DMS153 (cell line): ENCODE measurements around the gene TRIB2.

ENCODE experiments used
- DNase-seq: peaks from one replicate; lab custom pipeline; 2025; lab: John Stamatoyannopoulos, UW

Gene TRIB2

GRCh38 chr2:12742891-12743290 is 26.2 kb downstream of the TRIB2 start:
- DNase-seq: no peak

- DNase-seq: no peak
Observed at GRCh38 chr2:12750166-12750905, 33.6 kb downstream of the TRIB2 start.

GRCh38 chr2:12754643-12755042 is 37.9 kb downstream of the TRIB2 start:
- no peak for DNase-seq

- DNase-seq: no peak
Observed at GRCh38 chr2:12755384-12755783, 38.6 kb downstream of the TRIB2 start.

- DNase-seq: no peak
Observed at GRCh38 chr2:12759248-12759647, 42.5 kb downstream of the TRIB2 start.

- DNase-seq: no peak
Observed at GRCh38 chr2:12761104-12761503, 44.4 kb downstream of the TRIB2 start.

GRCh38 chr2:12762337-12762736 is 45.6 kb downstream of the TRIB2 start:
- no peak for DNase-seq

- DNase-seq: no peak
Observed at GRCh38 chr2:12762976-12763375, 46.2 kb downstream of the TRIB2 start.

- no peak for DNase-seq
Observed at GRCh38 chr2:12763486-12763885, 46.8 kb downstream of the TRIB2 start.

GRCh38 chr2:12764075-12764730 is 47.5 kb downstream of the TRIB2 start:
- no peak for DNase-seq

GRCh38 chr2:12764849-12765605 is 48.3 kb downstream of the TRIB2 start:
- DNase-seq: no peak

- DNase-seq: no peak
Observed at GRCh38 chr2:12766421-12766879, 49.7 kb downstream of the TRIB2 start.

GRCh38 chr2:12767541-12767940 is 50.8 kb downstream of the TRIB2 start:
- no peak for DNase-seq

GRCh38 chr2:12767996-12768624 is 51.4 kb downstream of the TRIB2 start:
- no peak for DNase-seq

GRCh38 chr2:12769492-12770105 is 52.9 kb downstream of the TRIB2 start:
- DNase-seq: no peak

- DNase-seq: no peak
Observed at GRCh38 chr2:12770300-12770968, 53.7 kb downstream of the TRIB2 start.

- no peak for DNase-seq
Observed at GRCh38 chr2:12771154-12771553, 54.4 kb downstream of the TRIB2 start.

- no peak for DNase-seq
Observed at GRCh38 chr2:12773586-12774394, 57.1 kb downstream of the TRIB2 start.

- no peak for DNase-seq
Observed at GRCh38 chr2:12774395-12774727, 57.6 kb downstream of the TRIB2 start.

GRCh38 chr2:12776521-12776961 is 59.8 kb downstream of the TRIB2 start:
- DNase-seq: no peak

- no peak for DNase-seq
Observed at GRCh38 chr2:12778369-12778768, 61.6 kb downstream of the TRIB2 start.
